DND-41 (cell line): Measurements from ENCODE around the gene DYNLT1.

Experiments
- CTCF ChIP-seq: IDR thresholded peaks from 2 replicates; pipeline ENCODE4 v1.5.1; 2012; ENCODE audit warnings: borderline replicate concordance, low read length, moderate library complexity, mild to moderate bottlenecking; ENCODE audit not compliant: poor library complexity, severe bottlenecking; ENCODE audit errors: extremely low read depth
- EZH2 ChIP-seq: IDR thresholded peaks from 3 replicates; pipeline ENCODE4 v1.6.1; 2012; ENCODE audit warnings: borderline replicate concordance, low read depth, mild to moderate bottlenecking, moderate library complexity, low read length, inconsistent platforms; ENCODE audit not compliant: severe bottlenecking

- TF ChIP-seq CTCF: no peak
- no peak for TF ChIP-seq EZH2
Observed at GRCh38 chr6:158591134-158591809, 53.3 kb downstream of the DYNLT1 start.
